ENCODE measurements around the gene FGFR2.
A peak's percentile ranks its signal among the peaks of the same experiment; 100 is the strongest.
"Not testable (repeated sequence)": the region's sequence is repeated elsewhere in the genome, so short reads cannot be mapped to it uniquely, and the experiment has no call there.

Gene FGFR2

GRCh38 chr10:121583857-121584256 is 14.4 kb downstream of the FGFR2 start:
- no peak for DNase-seq

GRCh38 chr10:121583258-121583657 is 15.0 kb downstream of the FGFR2 start:
- DNase-seq = no peak

GRCh38 chr10:121580276-121581116 is 17.7 kb downstream of the FGFR2 start:
- DNase-seq = peak; percentile 28

- DNase-seq = no peak
Measured at GRCh38 chr10:121579656-121580055, 18.6 kb downstream of the FGFR2 start.

GRCh38 chr10:121578965-121579364 is 19.3 kb downstream of the FGFR2 start:
- no peak for DNase-seq

- no peak for DNase-seq
Measured at GRCh38 chr10:121578298-121578697, 19.9 kb downstream of the FGFR2 start.

GRCh38 chr10:121577568-121577967 is 20.7 kb downstream of the FGFR2 start:
- DNase-seq = no peak

GRCh38 chr10:121576139-121576538 is 22.1 kb downstream of the FGFR2 start:
- no peak for DNase-seq

GRCh38 chr10:121574519-121575166 is 23.6 kb downstream of the FGFR2 start:
- no peak for DNase-seq

GRCh38 chr10:121573538-121573941 is 24.7 kb downstream of the FGFR2 start:
- no peak for DNase-seq

GRCh38 chr10:121572859-121573537 is 25.2 kb downstream of the FGFR2 start:
- no peak for DNase-seq

- no peak for DNase-seq
Measured at GRCh38 chr10:121570315-121570714, 27.9 kb downstream of the FGFR2 start.

GRCh38 chr10:121568275-121568674 is 30.0 kb downstream of the FGFR2 start:
- DNase-seq = no peak

GRCh38 chr10:121567569-121567968 is 30.7 kb downstream of the FGFR2 start:
- DNase-seq = no peak

GRCh38 chr10:121566755-121567154 is 31.5 kb downstream of the FGFR2 start:
- no peak for DNase-seq

- no peak for DNase-seq
Measured at GRCh38 chr10:121559326-121560026, 38.8 kb downstream of the FGFR2 start.

- no peak for DNase-seq
Measured at GRCh38 chr10:121558238-121558637, 40.0 kb downstream of the FGFR2 start.

GRCh38 chr10:121556918-121557573 is 41.2 kb downstream of the FGFR2 start:
- DNase-seq = no peak

- DNase-seq = no peak
Measured at GRCh38 chr10:121556455-121556854, 41.8 kb downstream of the FGFR2 start.

- DNase-seq = not testable (repeated sequence)
Measured at GRCh38 chr10:121554916-121555315, 43.3 kb downstream of the FGFR2 start.

- no peak for DNase-seq
Measured at GRCh38 chr10:121553511-121554264, 44.6 kb downstream of the FGFR2 start.

- no peak for DNase-seq
Measured at GRCh38 chr10:121552746-121553145, 45.5 kb downstream of the FGFR2 start.
